ENCODE data around the gene TMEM205. TPM values are rescaled to one million over a fixed set of nuclear protein-coding genes. Genes with fewer than 3 reads are reported as not detected.
A peak's percentile ranks its signal among the peaks of the same experiment; 100 is the strongest.
"Not testable (repeated sequence)": the region's sequence is repeated elsewhere in the genome, so short reads cannot be mapped to it uniquely, and the experiment has no call there.

TMEM205 gene
- total RNA-seq, 4 donors from 2014 or later, result 80.1 to 173 (median 129) TPM

- Histone ChIP-seq H3K4me3 (peak overlapping the region; percentile 80 to 98 (median 86)), H3K4me1 (peaks cover 20 to 49% (median 22%) of the 10 kb centered on the region in 3 donors), H3K27ac (peak overlapping the region; percentile 91 to 95 (median 93)), H3K27me3 (no peaks in the 10 kb centered on the region), H3K36me3 (peaks cover 34 to 60% (median 34%) of the 10 kb centered on the region in 3 donors), H3K9me3 (no peaks in the 10 kb centered on the region)
- intact Hi-C loops (cut with DNase I), result no loop called here
- DNase-seq, result no peak
- 9% methylated on average over 14 to 19 of the region's 21 CpGs for WGBS, 2 donors
- TF ChIP-seq CTCF (IDR thresholded peaks at IDR 0.05), result no peak
- TF ChIP-seq POLR2A (IDR thresholded peaks at IDR 0.05), result no peak
These were observed 7.4 kb downstream of the TMEM205 start for GRCh38 chr19:11338569-11339253.

- H3K9me3 ChIP-seq, result no peaks in the 10 kb centered on the region
- no peaks in the 10 kb centered on the region for H3K27me3 ChIP-seq
- peaks cover 40 to 66% (median 40%) of the 10 kb centered on the region in 3 donors for H3K36me3 ChIP-seq
- TF ChIP-seq CTCF (IDR thresholded peaks at IDR 0.05), result no peak
- TF ChIP-seq POLR2A (IDR thresholded peaks at IDR 0.05), result no peak
- DNase-seq, result no peak
- H3K27ac ChIP-seq, result peak overlapping the region; percentile 91 to 95 (median 93)
- intact Hi-C loops (cut with DNase I), result no loop called here
- H3K4me1 ChIP-seq, result peaks cover 15 to 43% (median 16%) of the 10 kb centered on the region in 3 donors
- 40 to 59% methylated on average over 1 to 4 of the region's 7 CpGs for WGBS, 2 donors
- peak overlapping the region; percentile 80 to 98 (median 86) for H3K4me3 ChIP-seq
These were observed 7.9 kb downstream of the TMEM205 start for GRCh38 chr19:11338121-11338520.

GRCh38 chr19:11337080-11337479 lies 9.0 kb downstream of the TMEM205 start:
- no peaks in the 10 kb centered on the region for H3K9me3 ChIP-seq
- WGBS, 2 donors, result 77 to 78% methylated on average over 11 to 13 of the region's 14 CpGs
- peaks cover 15 to 37% (median 15%) of the 10 kb centered on the region in 3 donors for H3K4me1 ChIP-seq
- peaks cover 42 to 67% (median 49%) of the 10 kb centered on the region in 3 donors for H3K36me3 ChIP-seq
- no peaks in the 10 kb centered on the region for H3K27me3 ChIP-seq
- TF ChIP-seq POLR2A (IDR thresholded peaks at IDR 0.05) (no peak), CTCF (IDR thresholded peaks at IDR 0.05) (no peak)
- DNase-seq, result no peak
- no peak overlapping the region for H3K27ac ChIP-seq
- H3K4me3 ChIP-seq, result no peak overlapping the region
- intact Hi-C loops (cut with DNase I), result no loop called here

- no peaks in the 10 kb centered on the region for H3K9me3 ChIP-seq
- H3K36me3 ChIP-seq, result peaks cover 44 to 73% (median 56%) of the 10 kb centered on the region in 3 donors
- H3K27me3 ChIP-seq, result no peaks in the 10 kb centered on the region
- intact Hi-C loops (cut with DNase I), result no loop called here
- H3K4me3 ChIP-seq, result no peak overlapping the region
- H3K27ac ChIP-seq, result no peak overlapping the region
- WGBS, 2 donors, result 97% methylated on average over 8 of the region's 17 CpGs; no CpG with 5 or more reads in 1 of the 2 donors
- no peak for TF ChIP-seq CTCF (IDR thresholded peaks at IDR 0.05)
- no peak for TF ChIP-seq POLR2A (IDR thresholded peaks at IDR 0.05)
- no peak for DNase-seq
- peaks cover 15 to 37% (median 15%) of the 10 kb centered on the region in 3 donors for H3K4me1 ChIP-seq
These were observed 10.5 kb downstream of the TMEM205 start for GRCh38 chr19:11335449-11336146.

GRCh38 chr19:11333838-11334237 lies 12.2 kb downstream of the TMEM205 start:
- WGBS, 2 donors, result 71 to 80% methylated on average over 1 to 7 of the region's 9 CpGs
- intact Hi-C loops (cut with DNase I); H3K27ac ChIP-seq; DNase-seq; H3K27me3 ChIP-seq; H3K9me3 ChIP-seq; H3K4me3 ChIP-seq: not testable (repeated sequence)
- Histone ChIP-seq H3K4me1 (peaks cover 11 to 20% (median 11%) of the 10 kb centered on the region in 3 donors), H3K36me3 (peaks cover 44 to 91% (median 58%) of the 10 kb centered on the region in 3 donors)
